Fibroblast of pulmonary artery (primary cell): ENCODE measurements around the gene SCP2D1.

Experiments used
- DNase-seq: peaks from one replicate; pipeline ENCODE4 v3.0.0-alpha.2; 2010; ENCODE audit warnings: low read depth
- H3K4me3 ChIP-seq: replicated peaks from 2 replicates; pipeline ENCODE4 v1.5.1; 2011; ENCODE audit warnings: low read depth, mild to moderate bottlenecking, control low read depth, low read length, moderate library complexity
- CTCF ChIP-seq: IDR thresholded peaks from 2 replicates; pipeline ENCODE4 v1.5.1; 2011; ENCODE audit warnings: mild to moderate bottlenecking, control low read depth, low read length, inconsistent platforms; ENCODE audit errors: missing control alignments

The SCP2D1 gene

GRCh38 chr20:18813483-18813882 lies at the start of gene SCP2D1:
Gene SCP2D1, plus strand, starts transcription at chr20:18813783. Its CDS starts 33 bp downstream, at chr20:18813816.
- H3K4me3 ChIP-seq = no peak within 1 kb of the TSS
- DNase-seq = no peak
- TF ChIP-seq CTCF = no peak

- H3K4me3 ChIP-seq = no peak overlapping the region
- no peak for DNase-seq
- TF ChIP-seq CTCF = no peak
Observed at GRCh38 chr20:18767676-18768075, 45.9 kb upstream of the SCP2D1 start.

GRCh38 chr20:18773566-18773965 lies 40.0 kb upstream of the SCP2D1 start:
- no peak overlapping the region for H3K4me3 ChIP-seq
- TF ChIP-seq CTCF = no peak
- no peak for DNase-seq

GRCh38 chr20:18774207-18774606 lies 39.4 kb upstream of the SCP2D1 start:
- no peak overlapping the region for H3K4me3 ChIP-seq
- TF ChIP-seq CTCF = no peak
- no peak for DNase-seq

GRCh38 chr20:18775633-18776032 lies 38.0 kb upstream of the SCP2D1 start:
- no peak overlapping the region for H3K4me3 ChIP-seq
- DNase-seq = no peak
- no peak for TF ChIP-seq CTCF

- TF ChIP-seq CTCF = no peak
- DNase-seq = no peak
Observed at GRCh38 chr20:18778690-18779392, 34.7 kb upstream of the SCP2D1 start.

More at GRCh38 chr20:18778690-18779392, 34.7 kb upstream of the SCP2D1 start:
- H3K4me3 ChIP-seq = no peak overlapping the region
